HepG2 (cell line): ENCODE data around the gene DTX4. TPM values are rescaled to one million over a fixed set of nuclear protein-coding genes. Genes with fewer than 3 reads are reported as not detected.

Experiments used
- CBX2 ChIP-seq, 2 experiments: fragments of 200-600 bp in 1 of 2; sonication (generic); formaldehyde crosslinking in 1 of 2; IDR thresholded peaks; 2 replicates each; pipeline versions ENCODE4 v1.7.0 to v1.8.1; 2018 to 2022; ENCODE audit warnings: low read depth in 2 of 2, low read length in 1 of 2, mild to moderate bottlenecking in 1 of 2, missing genetic modification reagents in 1 of 2
- CC2D1A ChIP-seq: sonication (generic); formaldehyde crosslinking; IDR thresholded peaks from 2 replicates; pipeline ENCODE4 v1.8.1; 2023; ENCODE audit warnings: mild to moderate bottlenecking, missing genetic modification reagents
- FOXK1 ChIP-seq: sonication (generic); formaldehyde crosslinking; IDR thresholded peaks from 2 replicates; pipeline ENCODE4 v1.4.0; 2020; ENCODE audit warnings: low read depth, missing genetic modification reagents, borderline replicate concordance
- FOXK2 ChIP-seq: fragments of 450-650 bp; IDR thresholded peaks from 2 replicates; pipeline ENCODE4 v1.6.1; 2016
- HDAC2 ChIP-seq: sonication (generic); formaldehyde crosslinking; IDR thresholded peaks from 2 replicates; pipeline ENCODE4 v1.4.0; 2020; ENCODE audit warnings: missing genetic modification reagents
- HOMEZ ChIP-seq: IDR thresholded peaks from 2 replicates; pipeline ENCODE4 v1.6.1; 2016; ENCODE audit warnings: low read depth
- SALL1 ChIP-seq: sonication (generic); formaldehyde crosslinking; IDR thresholded peaks from 2 replicates; pipeline ENCODE4 v1.8.0; 2022; ENCODE audit warnings: mild to moderate bottlenecking, missing genetic modification reagents
- SMYD3 ChIP-seq: sonication (generic); formaldehyde crosslinking; IDR thresholded peaks from 2 replicates; pipeline ENCODE4 v1.8.1; 2023; ENCODE audit warnings: mild to moderate bottlenecking, missing genetic modification reagents
- SRY ChIP-seq: sonication (generic); formaldehyde crosslinking; IDR thresholded peaks from 2 replicates; pipeline ENCODE4 v1.8.0; 2022; ENCODE audit warnings: mild to moderate bottlenecking, missing genetic modification reagents
- TEAD3 ChIP-seq: optimal IDR thresholded peaks from 2 replicates; pipeline ENCODE3; 2016; ENCODE audit warnings: borderline replicate concordance
- THAP11 ChIP-seq: IDR thresholded peaks from 2 replicates; pipeline ENCODE4 v1.6.1; 2016; ENCODE audit warnings: missing biosample characterization, missing genetic modification reagents
- TSC22D2 ChIP-seq: sonication (generic); formaldehyde crosslinking; IDR thresholded peaks from 2 replicates; pipeline ENCODE4 v1.5.1; 2020; ENCODE audit warnings: missing genetic modification reagents, mild to moderate bottlenecking, borderline replicate concordance
- ZBTB49 ChIP-seq: sonication (generic); formaldehyde crosslinking; IDR thresholded peaks from 2 replicates; pipeline ENCODE4 v1.4.0; 2020; ENCODE audit warnings: missing genetic modification reagents, borderline replicate concordance
- ZNF333 ChIP-seq: sonication (generic); formaldehyde crosslinking; IDR thresholded peaks from 2 replicates; pipeline ENCODE4 v1.4.0; 2020; ENCODE audit warnings: mild to moderate bottlenecking, missing genetic modification reagents, borderline replicate concordance
- ZNF564 ChIP-seq: sonication (generic); formaldehyde crosslinking; IDR thresholded peaks from 2 replicates; pipeline ENCODE4 v1.8.1; 2023; ENCODE audit warnings: mild to moderate bottlenecking, missing genetic modification reagents
- ZNF878 ChIP-seq: sonication (generic); formaldehyde crosslinking; IDR thresholded peaks from 2 replicates; pipeline ENCODE4 v1.8.1; 2023; ENCODE audit warnings: mild to moderate bottlenecking, missing genetic modification reagents, moderate library complexity
- polyA plus RNA-seq, 8 experiments: library from polyadenylated mRNA; depleted of rRNA in 3 of 8; stranded (reverse) in 7 of 8; unstranded in 1 of 8; fragments of >200 nt; fragmentation: Illumina TruSeq in 4 of 8; extraction: Trizol in 4 of 8; gene quantifications; 2 replicates each; pipeline versions ENCODE4 v1.2.1 to v1.2.3, GENCODE V29; 2011 to 2016; ENCODE audit warnings: low read depth in 4 of 8, missing spikeins in 1 of 8, mixed read lengths in 1 of 8; ENCODE audit not compliant: insufficient read depth in 1 of 8
- total RNA-seq, 5 experiments: library from RNA; depleted of rRNA; stranded (reverse); fragments of >200 nt; fragmentation: Illumina TruSeq; extraction: Trizol; gene quantifications; 2 replicates each; pipeline ENCODE4 v1.2.3, GENCODE V29; 2016; ENCODE audit warnings: low read depth in 1 of 5
- TF ChIP-seq, protein P1 (sequence below): sonication (generic); formaldehyde crosslinking; IDR thresholded peaks from 2 replicates; pipeline ENCODE4 v1.4.0; 2020; ENCODE audit warnings: missing genetic modification reagents
- TF ChIP-seq, protein P2 (sequence below): sonication (generic); formaldehyde crosslinking; IDR thresholded peaks from 2 replicates; pipeline ENCODE4 v1.8.1; 2023; ENCODE audit warnings: mild to moderate bottlenecking, missing genetic modification reagents
- TF ChIP-seq, protein P3 (sequence below): sonication (generic); formaldehyde crosslinking; IDR thresholded peaks from 2 replicates; pipeline ENCODE4 v1.4.0; 2020; ENCODE audit warnings: mild to moderate bottlenecking, missing genetic modification reagents
- TF ChIP-seq, protein P4 (sequence below): sonication (generic); formaldehyde crosslinking; IDR thresholded peaks from 2 replicates; pipeline ENCODE4 v1.4.0; 2020; ENCODE audit warnings: low read depth, mild to moderate bottlenecking, missing genetic modification reagents

The DTX4 gene
- total and polyA plus RNA-seq, 2 of the 13 experiments (the other 11 are each of a cell fraction or from before 2014, with no cell fraction given), result 0.67 to 5.6 TPM

- TF ChIP-seq FOXK2, result 0 out of 2 replicates have a peak, but pooled peaks have one; percentile 14
- peak; percentile 49 for TF ChIP-seq TEAD3 (CRISPR knock-in tag)
- 0 out of 2 replicates have a peak, but pooled peaks have one; percentile 63 for TF ChIP-seq SMYD3 (CRISPR knock-in tag)
- 0 out of 2 replicates have a peak, but pooled peaks have one; percentile 19 for TF ChIP-seq FOXK1 (CRISPR knock-in tag)
- TF ChIP-seq TSC22D2 (CRISPR knock-in tag), result peak; percentile 57; the same call in 1 of the 2 replicates
- TF ChIP-seq, protein P1, sequence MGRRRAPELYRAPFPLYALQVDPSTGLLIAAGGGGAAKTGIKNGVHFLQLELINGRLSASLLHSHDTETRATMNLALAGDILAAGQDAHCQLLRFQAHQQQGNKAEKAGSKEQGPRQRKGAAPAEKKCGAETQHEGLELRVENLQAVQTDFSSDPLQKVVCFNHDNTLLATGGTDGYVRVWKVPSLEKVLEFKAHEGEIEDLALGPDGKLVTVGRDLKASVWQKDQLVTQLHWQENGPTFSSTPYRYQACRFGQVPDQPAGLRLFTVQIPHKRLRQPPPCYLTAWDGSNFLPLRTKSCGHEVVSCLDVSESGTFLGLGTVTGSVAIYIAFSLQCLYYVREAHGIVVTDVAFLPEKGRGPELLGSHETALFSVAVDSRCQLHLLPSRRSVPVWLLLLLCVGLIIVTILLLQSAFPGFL (CRISPR knock-in tag), result no peak
- TF ChIP-seq CC2D1A (CRISPR knock-in tag), result no peak
- 0 out of 2 replicates have a peak, but pooled peaks have one; percentile 27 for TF ChIP-seq HOMEZ (CRISPR knock-in tag)
- no peak for TF ChIP-seq ZNF333 (CRISPR knock-in tag)
- TF ChIP-seq, protein P2, sequence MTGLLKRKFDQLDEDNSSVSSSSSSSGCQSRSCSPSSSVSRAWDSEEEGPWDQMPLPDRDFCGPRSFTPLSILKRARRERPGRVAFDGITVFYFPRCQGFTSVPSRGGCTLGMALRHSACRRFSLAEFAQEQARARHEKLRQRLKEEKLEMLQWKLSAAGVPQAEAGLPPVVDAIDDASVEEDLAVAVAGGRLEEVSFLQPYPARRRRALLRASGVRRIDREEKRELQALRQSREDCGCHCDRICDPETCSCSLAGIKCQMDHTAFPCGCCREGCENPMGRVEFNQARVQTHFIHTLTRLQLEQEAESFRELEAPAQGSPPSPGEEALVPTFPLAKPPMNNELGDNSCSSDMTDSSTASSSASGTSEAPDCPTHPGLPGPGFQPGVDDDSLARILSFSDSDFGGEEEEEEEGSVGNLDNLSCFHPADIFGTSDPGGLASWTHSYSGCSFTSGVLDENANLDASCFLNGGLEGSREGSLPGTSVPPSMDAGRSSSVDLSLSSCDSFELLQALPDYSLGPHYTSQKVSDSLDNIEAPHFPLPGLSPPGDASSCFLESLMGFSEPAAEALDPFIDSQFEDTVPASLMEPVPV (CRISPR knock-in tag), result peak; percentile 54; the same call in 1 of the 2 replicates
- no peak for TF ChIP-seq SRY (CRISPR knock-in tag)
- TF ChIP-seq, protein P3, sequence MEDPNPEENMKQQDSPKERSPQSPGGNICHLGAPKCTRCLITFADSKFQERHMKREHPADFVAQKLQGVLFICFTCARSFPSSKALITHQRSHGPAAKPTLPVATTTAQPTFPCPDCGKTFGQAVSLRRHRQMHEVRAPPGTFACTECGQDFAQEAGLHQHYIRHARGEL, result peak; percentile 97
- no peak for TF ChIP-seq ZNF564
- TF ChIP-seq HDAC2 (CRISPR knock-in tag), result peak; percentile 26; the same call in 1 of the 2 replicates
- TF ChIP-seq, protein P4, sequence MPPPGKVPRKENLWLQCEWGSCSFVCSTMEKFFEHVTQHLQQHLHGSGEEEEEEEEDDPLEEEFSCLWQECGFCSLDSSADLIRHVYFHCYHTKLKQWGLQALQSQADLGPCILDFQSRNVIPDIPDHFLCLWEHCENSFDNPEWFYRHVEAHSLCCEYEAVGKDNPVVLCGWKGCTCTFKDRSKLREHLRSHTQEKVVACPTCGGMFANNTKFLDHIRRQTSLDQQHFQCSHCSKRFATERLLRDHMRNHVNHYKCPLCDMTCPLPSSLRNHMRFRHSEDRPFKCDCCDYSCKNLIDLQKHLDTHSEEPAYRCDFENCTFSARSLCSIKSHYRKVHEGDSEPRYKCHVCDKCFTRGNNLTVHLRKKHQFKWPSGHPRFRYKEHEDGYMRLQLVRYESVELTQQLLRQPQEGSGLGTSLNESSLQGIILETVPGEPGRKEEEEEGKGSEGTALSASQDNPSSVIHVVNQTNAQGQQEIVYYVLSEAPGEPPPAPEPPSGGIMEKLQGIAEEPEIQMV, result 0 out of 2 replicates have a peak, but pooled peaks have one; percentile 21
- TF ChIP-seq SALL1, result peak; percentile 44; the same call in 1 of the 2 replicates
- TF ChIP-seq THAP11 (CRISPR knock-in tag), result no peak
- no peak for TF ChIP-seq CBX2 (IDR thresholded peaks at IDR 0.05; ENCODE audit: low read depth, low read length)
- TF ChIP-seq CBX2 (CRISPR knock-in tag; IDR thresholded peaks at IDR 0.05; ENCODE audit: low read depth), result no peak
- no peak for TF ChIP-seq ZBTB49 (CRISPR knock-in tag)
- 0 out of 2 replicates have a peak, but pooled peaks have one; percentile 27 for TF ChIP-seq ZNF878
These were observed 36.1 kb upstream of the DTX4 start (continued) for GRCh38 chr11:59135648-59136461.
